Neutrophil (primary cell): ENCODE results near the gene CR2.
"Not testable (repeated sequence)": the region's sequence is repeated elsewhere in the genome, so short reads cannot be mapped to it uniquely, and the experiment has no call there.

Experiments used
- H3K27ac ChIP-seq: fragments of 200-600 bp; sonication (generic); 2 replicates; pipeline ENCODE4 v1.5.1; 2016; ENCODE audit warnings: mild to moderate bottlenecking, moderate library complexity
- H3K27me3 ChIP-seq: fragments of 200-600 bp; sonication (generic); 2 replicates; pipeline ENCODE4 v1.6.0; 2016; ENCODE audit warnings: mild to moderate bottlenecking
- H3K36me3 ChIP-seq: fragments of 200-600 bp; sonication (generic); 2 replicates; pipeline ENCODE4 v1.5.1; 2017
- H3K4me1 ChIP-seq, 2 experiments: fragments of 200-600 bp in 1 of 2; sonication (generic) in 1 of 2; 1 replicate in 1 of 2; 2 replicates in 1 of 2; pipeline versions ENCODE4 v1.5.1 to v1.6.1; 2013 to 2016; ENCODE audit warnings: low read depth in 1 of 2, low read length in 1 of 2, mild to moderate bottlenecking in 1 of 2, moderate library complexity in 1 of 2; ENCODE audit not compliant: control insufficient read depth in 1 of 2, insufficient read depth in 1 of 2
- H3K4me3 ChIP-seq, 2 experiments: fragments of 200-600 bp in 1 of 2; sonication (generic) in 1 of 2; 1 replicate in 1 of 2; 2 replicates in 1 of 2; pipeline ENCODE4 v1.5.1; 2013 to 2016; ENCODE audit warnings: low read depth in 1 of 2, low read length in 1 of 2, mild to moderate bottlenecking in 1 of 2, moderate library complexity in 1 of 2
- H3K9me3 ChIP-seq: fragments of 200-600 bp; sonication (generic); 2 replicates; pipeline ENCODE4 v1.5.1; 2016
- TF ChIP-seq, protein P1 (sequence below): fragments of 200-600 bp; sonication (generic); IDR thresholded peaks from 2 replicates; pipeline ENCODE4 v1.5.1; 2016; ENCODE audit warnings: antibody characterized with exemption

CR2 gene

DNA sequence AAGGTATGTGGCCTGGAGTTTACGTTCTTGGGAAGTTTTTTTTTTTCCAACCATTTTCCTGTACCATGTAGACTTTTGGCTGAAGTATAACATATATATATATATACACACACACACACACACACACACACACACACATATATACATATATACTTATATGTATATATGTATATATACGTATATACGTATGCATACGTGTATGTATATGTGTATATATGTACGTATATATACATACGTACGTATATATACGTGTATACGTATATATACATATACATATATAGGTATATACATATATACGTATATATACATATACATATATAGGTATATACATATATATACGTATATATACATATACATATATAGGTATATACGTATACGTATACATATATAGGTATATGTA, 60.8 kb downstream of the CR2 start:
- H3K4me1 ChIP-seq, result no peaks in the 10 kb centered on the region
- no peak overlapping the region for H3K4me3 ChIP-seq
- no peak overlapping the region for H3K27ac ChIP-seq
- TF ChIP-seq, protein P1, sequence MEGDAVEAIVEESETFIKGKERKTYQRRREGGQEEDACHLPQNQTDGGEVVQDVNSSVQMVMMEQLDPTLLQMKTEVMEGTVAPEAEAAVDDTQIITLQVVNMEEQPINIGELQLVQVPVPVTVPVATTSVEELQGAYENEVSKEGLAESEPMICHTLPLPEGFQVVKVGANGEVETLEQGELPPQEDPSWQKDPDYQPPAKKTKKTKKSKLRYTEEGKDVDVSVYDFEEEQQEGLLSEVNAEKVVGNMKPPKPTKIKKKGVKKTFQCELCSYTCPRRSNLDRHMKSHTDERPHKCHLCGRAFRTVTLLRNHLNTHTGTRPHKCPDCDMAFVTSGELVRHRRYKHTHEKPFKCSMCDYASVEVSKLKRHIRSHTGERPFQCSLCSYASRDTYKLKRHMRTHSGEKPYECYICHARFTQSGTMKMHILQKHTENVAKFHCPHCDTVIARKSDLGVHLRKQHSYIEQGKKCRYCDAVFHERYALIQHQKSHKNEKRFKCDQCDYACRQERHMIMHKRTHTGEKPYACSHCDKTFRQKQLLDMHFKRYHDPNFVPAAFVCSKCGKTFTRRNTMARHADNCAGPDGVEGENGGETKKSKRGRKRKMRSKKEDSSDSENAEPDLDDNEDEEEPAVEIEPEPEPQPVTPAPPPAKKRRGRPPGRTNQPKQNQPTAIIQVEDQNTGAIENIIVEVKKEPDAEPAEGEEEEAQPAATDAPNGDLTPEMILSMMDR, result no peak
- H3K9me3 ChIP-seq, result peaks cover 6% of the 10 kb centered on the region
- H3K36me3 ChIP-seq, result peaks cover 79% of the 10 kb centered on the region
- no peaks in the 10 kb centered on the region for H3K27me3 ChIP-seq

DNA sequence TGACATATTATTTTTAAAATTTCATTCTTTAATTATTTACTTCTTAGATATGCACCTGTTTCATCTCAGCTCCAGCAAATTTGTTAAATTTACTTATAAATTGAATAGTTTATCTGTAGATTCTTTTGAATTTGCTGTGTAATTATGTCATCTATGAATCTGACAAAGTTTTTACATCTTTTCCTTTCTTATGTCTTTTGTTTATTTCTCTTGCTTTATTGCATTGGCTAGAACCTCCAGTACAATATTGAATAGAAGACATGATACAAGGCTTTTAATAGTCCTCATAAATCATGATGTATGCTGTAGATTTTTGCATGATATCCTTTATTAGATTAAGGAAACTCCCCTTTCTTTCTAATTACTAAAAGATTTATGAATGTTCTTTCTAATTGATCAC, 62.6 kb downstream of the CR2 start:
- Histone ChIP-seq H3K9me3 (peaks cover 6% of the 10 kb centered on the region), H3K27me3 (no peaks in the 10 kb centered on the region), H3K4me3 (no peak overlapping the region), H3K36me3 (peaks cover 63% of the 10 kb centered on the region), H3K27ac (no peak overlapping the region), H3K4me1 (no peaks in the 10 kb centered on the region)
- TF ChIP-seq, protein P1, result no peak

GRCh38 chr1:207518608-207519236, 64.6 kb downstream of the CR2 start:
- TF ChIP-seq, protein P1, result no peak

DNA sequence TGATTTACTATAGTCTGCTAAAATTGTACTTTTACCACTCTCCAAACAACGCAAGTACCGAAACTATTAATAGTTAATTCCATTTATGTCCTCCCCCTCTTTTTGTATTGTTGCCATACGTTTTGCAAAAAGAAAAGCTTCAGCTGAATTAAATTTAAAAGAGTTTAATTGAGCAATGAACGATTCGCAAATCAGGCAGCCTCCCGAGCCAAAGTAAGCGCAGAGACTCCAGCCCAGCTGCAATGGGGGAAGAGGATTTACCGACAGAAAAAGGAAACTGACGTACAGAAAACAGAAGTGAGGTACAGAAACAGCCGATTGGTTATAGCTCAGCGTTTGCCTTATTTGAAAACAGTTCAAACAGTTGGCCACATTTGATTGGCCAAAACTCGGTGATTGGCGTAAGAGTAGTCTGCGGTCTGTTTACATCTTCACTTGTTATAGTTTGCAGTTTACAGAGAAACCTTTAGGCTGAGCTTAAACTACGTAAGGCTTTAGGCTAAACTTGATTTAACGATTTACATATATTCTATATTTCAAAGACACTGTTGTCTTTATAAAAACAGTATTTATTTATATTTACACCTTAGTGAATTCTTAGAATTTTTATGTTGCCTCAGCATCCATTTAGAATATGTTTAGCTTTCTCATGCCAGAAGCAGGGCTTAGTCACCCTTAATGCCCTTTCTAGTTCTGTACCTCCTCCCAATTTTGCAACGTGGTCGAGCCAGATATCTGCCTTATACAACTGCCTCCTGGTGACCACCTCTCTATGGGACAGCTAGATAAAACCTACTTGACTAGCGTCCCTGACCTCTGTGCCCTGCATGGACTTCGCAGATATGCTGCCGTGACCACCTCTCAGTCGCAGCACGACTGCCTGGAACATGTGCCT, 65.6 kb downstream of the CR2 start:
- Histone ChIP-seq H3K36me3 (peaks cover 44% of the 10 kb centered on the region), H3K4me3 (no peak overlapping the region), H3K9me3 (no peaks in the 10 kb centered on the region), H3K27ac (no peak overlapping the region), H3K4me1 (no peaks in the 10 kb centered on the region), H3K27me3 (no peaks in the 10 kb centered on the region)
- TF ChIP-seq, protein P1, result no peak

More at GRCh38 chr1:207518608-207519236, 64.6 kb downstream of the CR2 start:
- no peaks in the 10 kb centered on the region for H3K9me3 ChIP-seq
- peaks cover 43% of the 10 kb centered on the region for H3K36me3 ChIP-seq
- no peak overlapping the region for H3K4me3 ChIP-seq
- H3K4me1 ChIP-seq, result no peaks in the 10 kb centered on the region
- no peaks in the 10 kb centered on the region for H3K27me3 ChIP-seq
- H3K27ac ChIP-seq, result no peak overlapping the region

GRCh38 chr1:207520400-207521345, 66.5 kb downstream of the CR2 start:
- peaks cover 46% of the 10 kb centered on the region for H3K36me3 ChIP-seq
- H3K4me3 ChIP-seq, H3K27ac ChIP-seq, H3K9me3 ChIP-seq, H3K27me3 ChIP-seq, H3K4me1 ChIP-seq: not testable (repeated sequence)

DNA sequence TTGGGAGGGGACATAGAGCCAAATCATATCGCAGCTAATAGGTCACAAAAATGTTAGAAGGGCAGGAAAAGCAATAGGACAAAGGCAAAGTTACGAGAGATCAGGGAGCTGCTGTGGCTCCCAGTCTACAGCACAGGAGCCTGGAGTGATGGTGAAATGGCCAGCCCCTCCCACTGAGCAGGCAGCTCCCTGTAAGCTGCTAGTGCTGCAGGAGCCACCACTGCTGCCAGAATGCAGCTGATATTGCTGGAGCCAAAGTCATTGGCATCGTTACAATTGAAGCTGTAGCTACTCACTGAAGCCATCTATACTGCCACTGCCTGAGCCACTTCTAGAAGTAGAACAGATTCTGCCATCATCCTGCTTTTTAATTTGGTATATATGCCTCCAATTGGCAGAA, 71.1 kb downstream of the CR2 start:
- H3K4me3 ChIP-seq, H3K27me3 ChIP-seq, H3K9me3 ChIP-seq, H3K27ac ChIP-seq, H3K4me1 ChIP-seq: not testable (repeated sequence)
- peaks cover 30% of the 10 kb centered on the region for H3K36me3 ChIP-seq

DNA sequence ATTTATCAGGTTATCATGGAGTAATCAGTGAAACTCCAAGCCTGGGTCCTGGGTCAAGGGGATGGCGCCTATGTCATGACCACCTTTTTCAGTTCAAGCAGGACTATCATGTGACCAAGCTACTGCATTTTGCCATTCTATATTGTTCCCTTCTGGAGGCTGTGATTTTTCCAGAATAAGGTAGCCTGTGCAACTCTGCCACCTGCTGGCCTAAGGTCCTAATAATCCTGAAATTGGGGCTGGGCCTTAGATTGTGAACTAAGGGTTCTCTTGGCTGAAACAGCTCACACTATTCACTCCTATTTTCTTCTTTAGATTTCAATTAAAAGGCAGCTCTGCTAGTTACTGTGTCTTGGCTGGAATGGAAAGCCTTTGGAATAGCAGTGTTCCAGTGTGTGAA, 74.3 kb downstream of the CR2 start:
- not testable (repeated sequence) for H3K4me1 ChIP-seq, H3K27me3 ChIP-seq, H3K9me3 ChIP-seq, H3K27ac ChIP-seq, H3K4me3 ChIP-seq
- H3K36me3 ChIP-seq, result peaks cover 30% of the 10 kb centered on the region

GRCh38 chr1:207536263-207536662, 82.1 kb downstream of the CR2 start:
- not testable (repeated sequence) for H3K27ac ChIP-seq, H3K27me3 ChIP-seq, H3K4me3 ChIP-seq, H3K4me1 ChIP-seq, H3K9me3 ChIP-seq, H3K36me3 ChIP-seq
